ENCODE measurements around the gene PARP12.

The PARP12 gene

DNA sequence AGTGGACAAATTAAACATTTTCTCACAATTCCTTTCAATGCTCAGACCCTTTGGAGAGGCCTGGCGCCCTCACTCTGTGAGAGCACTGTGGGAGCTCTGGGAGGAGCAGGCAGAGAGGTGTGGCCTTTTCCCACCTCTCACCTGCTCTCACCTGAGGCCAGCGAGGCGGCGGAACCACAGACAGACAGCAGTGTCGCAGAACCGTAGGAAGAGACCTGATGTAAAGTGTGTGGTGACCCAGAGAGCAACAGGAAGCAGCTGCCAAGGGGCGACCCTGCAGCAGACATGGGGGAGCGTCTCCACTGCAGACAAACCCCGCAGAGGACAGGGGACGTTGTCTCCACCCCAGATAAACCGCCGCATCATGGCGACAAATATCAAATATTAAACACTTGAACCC lies 15.6 kb upstream of the PARP12 start:
- no peak overlapping the region for H3K9ac ChIP-seq (ENCODE audit: low read length)
- no peaks in the 10 kb centered on the region for H3K4me1 ChIP-seq (ENCODE audit: control insufficient read depth, insufficient read depth, low read length)
- no peaks in the 10 kb centered on the region for H3K9me3 ChIP-seq (ENCODE audit: control insufficient read depth, low read length)
- no peaks in the 10 kb centered on the region for H3K36me3 ChIP-seq (ENCODE audit: control insufficient read depth, insufficient read depth, low read length, severe bottlenecking)
- no peak for DNase-seq (ENCODE audit: low read depth)
- peaks cover 5% of the 10 kb centered on the region for H3K27me3 ChIP-seq (replicated peaks; ENCODE audit: control insufficient read depth, insufficient read depth, low read length)
- no peak overlapping the region for H3K4me3 ChIP-seq (ENCODE audit: low read length)

GRCh38 chr7:140074780-140075179 lies 12.0 kb upstream of the PARP12 start:
- no peaks in the 10 kb centered on the region for H3K4me1 ChIP-seq (ENCODE audit: control insufficient read depth, insufficient read depth, low read length)

DNA sequence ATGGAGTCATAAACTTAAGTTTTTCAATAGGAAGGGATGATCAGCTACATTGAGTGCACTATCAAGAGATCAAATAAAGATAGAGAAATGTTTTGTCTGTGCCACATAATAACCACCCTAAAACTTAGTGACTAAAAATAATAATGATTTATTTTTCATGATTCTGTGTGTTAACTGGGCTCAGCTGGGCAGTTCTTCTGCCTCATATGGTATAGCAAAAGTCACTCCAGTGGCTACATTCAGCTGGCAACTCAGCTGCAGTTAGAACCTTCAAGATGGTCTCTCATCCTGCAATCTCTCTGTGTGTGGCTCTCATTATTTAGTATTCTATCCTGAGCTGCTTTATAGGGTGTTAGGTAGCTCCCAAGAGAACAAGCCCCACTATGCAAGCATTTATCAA lies 7.8 kb upstream of the PARP12 start:
- no peaks in the 10 kb centered on the region for H3K4me1 ChIP-seq (ENCODE audit: control insufficient read depth, insufficient read depth, low read length)
- DNase-seq (ENCODE audit: low read depth): no peak

More at GRCh38 chr7:140074780-140075179, 12.0 kb upstream of the PARP12 start:
- no peaks in the 10 kb centered on the region for H3K36me3 ChIP-seq (ENCODE audit: control insufficient read depth, insufficient read depth, low read length, severe bottlenecking)
- no peak overlapping the region for H3K4me3 ChIP-seq (ENCODE audit: low read length)
- DNase-seq (ENCODE audit: low read depth): peak; percentile 39
- no peak overlapping the region for H3K9ac ChIP-seq (ENCODE audit: low read length)
- H3K9me3 ChIP-seq (ENCODE audit: control insufficient read depth, low read length): peaks cover 6% of the 10 kb centered on the region
- peaks cover 4% of the 10 kb centered on the region for H3K27me3 ChIP-seq (replicated peaks; ENCODE audit: control insufficient read depth, insufficient read depth, low read length)

GRCh38 chr7:140069298-140069949 lies 6.7 kb upstream of the PARP12 start:
- DNase-seq (ENCODE audit: low read depth): no peak
- H3K4me3 ChIP-seq (ENCODE audit: low read length): no peak overlapping the region
- H3K9ac ChIP-seq (ENCODE audit: low read length): no peak overlapping the region
- H3K36me3 ChIP-seq (ENCODE audit: control insufficient read depth, insufficient read depth, low read length, severe bottlenecking): no peaks in the 10 kb centered on the region
- no peaks in the 10 kb centered on the region for H3K4me1 ChIP-seq (ENCODE audit: control insufficient read depth, insufficient read depth, low read length)
- peaks cover 34% of the 10 kb centered on the region for H3K9me3 ChIP-seq (ENCODE audit: control insufficient read depth, low read length)
- peaks cover 4% of the 10 kb centered on the region for H3K27me3 ChIP-seq (replicated peaks; ENCODE audit: control insufficient read depth, insufficient read depth, low read length)

More for the DNA sequence above, 7.8 kb upstream of the PARP12 start:
- Histone ChIP-seq H3K27me3 (replicated peaks; ENCODE audit: control insufficient read depth, insufficient read depth, low read length) (peaks cover 4% of the 10 kb centered on the region), H3K9me3 (ENCODE audit: control insufficient read depth, low read length) (peaks cover 34% of the 10 kb centered on the region), H3K4me3 (ENCODE audit: low read length) (no peak overlapping the region), H3K9ac (ENCODE audit: low read length) (no peak overlapping the region), H3K36me3 (ENCODE audit: control insufficient read depth, insufficient read depth, low read length, severe bottlenecking) (no peaks in the 10 kb centered on the region)

DNA sequence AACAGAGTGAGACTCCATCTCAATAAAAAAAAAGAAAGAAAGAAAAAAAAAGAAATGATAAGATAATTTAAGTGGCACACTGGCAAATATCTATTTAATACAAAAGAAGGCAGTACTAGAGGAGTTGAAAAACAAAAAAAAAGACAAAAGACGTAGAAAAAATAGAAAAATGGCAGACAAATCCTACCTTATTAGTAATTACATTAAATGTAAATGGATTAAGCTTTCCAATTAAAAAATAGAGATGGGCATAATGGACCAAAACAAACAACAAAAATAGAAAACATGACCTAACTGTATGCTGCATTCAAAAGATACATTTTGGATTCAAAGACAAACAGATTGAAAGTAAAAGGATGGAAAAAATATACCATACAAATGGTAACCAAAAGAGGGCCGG lies 5.3 kb upstream of the PARP12 start:
- no peak overlapping the region for H3K9ac ChIP-seq (ENCODE audit: low read length)
- H3K4me1 ChIP-seq (ENCODE audit: control insufficient read depth, insufficient read depth, low read length): no peaks in the 10 kb centered on the region
- no peak overlapping the region for H3K4me3 ChIP-seq (ENCODE audit: low read length)
- H3K36me3 ChIP-seq (ENCODE audit: control insufficient read depth, insufficient read depth, low read length, severe bottlenecking): no peaks in the 10 kb centered on the region
- H3K9me3 ChIP-seq (ENCODE audit: control insufficient read depth, low read length): peaks cover 34% of the 10 kb centered on the region
- no peak for DNase-seq (ENCODE audit: low read depth)
- H3K27me3 ChIP-seq (replicated peaks; ENCODE audit: control insufficient read depth, insufficient read depth, low read length): no peaks in the 10 kb centered on the region

- Histone ChIP-seq H3K9me3 (ENCODE audit: control insufficient read depth, low read length) (peaks cover 34% of the 10 kb centered on the region), H3K4me1 (ENCODE audit: control insufficient read depth, insufficient read depth, low read length) (no peaks in the 10 kb centered on the region), H3K9ac (ENCODE audit: low read length) (no peak overlapping the region), H3K36me3 (ENCODE audit: control insufficient read depth, insufficient read depth, low read length, severe bottlenecking) (no peaks in the 10 kb centered on the region), H3K27me3 (replicated peaks; ENCODE audit: control insufficient read depth, insufficient read depth, low read length) (no peaks in the 10 kb centered on the region), H3K4me3 (ENCODE audit: low read length) (peak overlapping the region; percentile 38)
- no peak for DNase-seq (ENCODE audit: low read depth)
Measured at GRCh38 chr7:140067052-140067451, 4.3 kb upstream of the PARP12 start.

- Histone ChIP-seq H3K4me3 (ENCODE audit: low read length) (peak overlapping the region; percentile 85), H3K27me3 (replicated peaks; ENCODE audit: control insufficient read depth, insufficient read depth, low read length) (no peaks in the 10 kb centered on the region), H3K9ac (ENCODE audit: low read length) (peak overlapping the region; percentile 87), H3K4me1 (ENCODE audit: control insufficient read depth, insufficient read depth, low read length) (peaks cover 24% of the 10 kb centered on the region), H3K36me3 (ENCODE audit: control insufficient read depth, insufficient read depth, low read length, severe bottlenecking) (peaks cover under 1% of the 10 kb centered on the region), H3K9me3 (ENCODE audit: control insufficient read depth, low read length) (peaks cover 12% of the 10 kb centered on the region)
- DNase-seq (ENCODE audit: low read depth): peak; percentile 32
Measured at GRCh38 chr7:140062118-140062527, 628 bp downstream of the PARP12 start.

DNA sequence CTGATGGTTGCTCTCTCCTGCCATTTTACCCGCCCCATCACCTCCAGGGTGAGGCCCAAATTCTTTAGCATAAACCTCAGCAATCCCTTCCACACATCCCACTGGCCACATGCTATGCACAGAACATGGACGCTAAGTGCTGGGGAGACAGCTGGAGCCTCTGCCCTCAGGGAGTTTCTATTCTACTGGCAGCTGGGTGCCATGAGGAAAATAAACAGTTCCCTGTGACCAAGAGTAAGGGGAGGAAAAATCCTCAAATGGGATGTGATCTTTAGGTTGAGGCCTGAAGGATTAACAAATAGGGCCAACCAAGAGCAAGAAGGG lies 1.2 kb downstream of the PARP12 start:
- Histone ChIP-seq H3K4me1 (ENCODE audit: control insufficient read depth, insufficient read depth, low read length) (peaks cover 24% of the 10 kb centered on the region), H3K9me3 (ENCODE audit: control insufficient read depth, low read length) (peaks cover 7% of the 10 kb centered on the region), H3K36me3 (ENCODE audit: control insufficient read depth, insufficient read depth, low read length, severe bottlenecking) (peaks cover 5% of the 10 kb centered on the region), H3K27me3 (replicated peaks; ENCODE audit: control insufficient read depth, insufficient read depth, low read length) (no peaks in the 10 kb centered on the region), H3K4me3 (ENCODE audit: low read length) (peak overlapping the region; percentile 85), H3K9ac (ENCODE audit: low read length) (peak overlapping the region; percentile 87)
- DNase-seq (ENCODE audit: low read depth): peak; percentile 15

GRCh38 chr7:140060788-140061606 lies 1.8 kb downstream of the PARP12 start:
- no peak overlapping the region for H3K9ac ChIP-seq (ENCODE audit: low read length)
- peak; percentile 14 for DNase-seq (ENCODE audit: low read depth)
- peaks cover 24% of the 10 kb centered on the region for H3K4me1 ChIP-seq (ENCODE audit: control insufficient read depth, insufficient read depth, low read length)
- peak overlapping the region; percentile 85 for H3K4me3 ChIP-seq (ENCODE audit: low read length)
- H3K36me3 ChIP-seq (ENCODE audit: control insufficient read depth, insufficient read depth, low read length, severe bottlenecking): peaks cover 5% of the 10 kb centered on the region
- no peaks in the 10 kb centered on the region for H3K27me3 ChIP-seq (replicated peaks; ENCODE audit: control insufficient read depth, insufficient read depth, low read length)
- peaks cover under 1% of the 10 kb centered on the region for H3K9me3 ChIP-seq (ENCODE audit: control insufficient read depth, low read length)

GRCh38 chr7:140060243-140060630 lies 2.5 kb downstream of the PARP12 start:
- Histone ChIP-seq H3K27me3 (replicated peaks; ENCODE audit: control insufficient read depth, insufficient read depth, low read length) (no peaks in the 10 kb centered on the region), H3K9ac (ENCODE audit: low read length) (no peak overlapping the region), H3K4me3 (ENCODE audit: low read length) (no peak overlapping the region), H3K9me3 (ENCODE audit: control insufficient read depth, low read length) (no peaks in the 10 kb centered on the region), H3K4me1 (ENCODE audit: control insufficient read depth, insufficient read depth, low read length) (peaks cover 24% of the 10 kb centered on the region), H3K36me3 (ENCODE audit: control insufficient read depth, insufficient read depth, low read length, severe bottlenecking) (peaks cover 5% of the 10 kb centered on the region)
- DNase-seq (ENCODE audit: low read depth): no peak

DNA sequence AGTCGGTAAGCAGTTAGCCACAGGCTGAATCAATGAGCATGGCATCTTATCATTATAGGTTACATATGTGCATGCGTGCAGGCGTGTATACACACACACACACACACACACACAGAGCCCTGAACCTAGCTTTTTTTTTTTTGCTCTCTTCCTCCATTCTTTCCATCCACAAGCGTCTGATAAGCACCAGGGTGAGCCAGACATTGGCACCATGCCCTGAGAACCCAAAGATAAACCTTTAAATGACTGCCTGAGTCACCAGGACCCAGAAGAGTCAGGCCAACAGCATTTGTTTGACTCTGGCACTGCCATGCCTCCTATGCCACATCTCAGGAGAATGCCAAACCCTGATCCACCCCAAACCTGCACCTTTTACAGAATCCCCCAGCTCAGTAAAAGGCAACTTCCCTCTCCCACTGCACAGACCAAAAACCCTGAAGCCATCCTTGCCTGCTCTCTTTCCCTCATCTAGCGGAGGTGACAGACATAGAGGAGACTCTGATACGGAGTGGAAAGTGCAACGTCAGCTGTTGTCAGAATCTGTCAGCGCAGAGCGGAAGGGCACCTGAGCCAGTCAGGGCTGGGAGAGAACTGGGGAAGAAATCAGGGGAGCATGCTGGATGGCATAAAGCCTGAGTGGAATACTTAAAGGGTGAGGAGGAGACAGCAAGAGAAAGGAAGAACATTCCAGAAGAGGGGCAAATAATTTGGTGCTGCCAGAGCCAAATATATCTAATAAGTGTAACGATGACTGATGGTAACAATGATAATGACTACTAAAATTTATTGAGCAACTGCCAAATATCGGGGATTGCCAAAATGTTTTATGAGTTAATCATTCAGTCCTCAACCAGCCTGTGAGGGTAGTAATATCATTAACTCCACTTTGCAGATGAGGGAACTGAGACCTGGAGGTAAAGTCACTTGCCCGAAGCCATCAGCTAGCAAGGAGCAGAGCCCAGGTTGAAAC lies 3.2 kb downstream of the PARP12 start:
- H3K4me3 ChIP-seq (ENCODE audit: low read length): no peak overlapping the region
- H3K27me3 ChIP-seq (replicated peaks; ENCODE audit: control insufficient read depth, insufficient read depth, low read length): no peaks in the 10 kb centered on the region
- DNase-seq (ENCODE audit: low read depth): peak; percentile 79
- peaks cover 24% of the 10 kb centered on the region for H3K4me1 ChIP-seq (ENCODE audit: control insufficient read depth, insufficient read depth, low read length)
- H3K36me3 ChIP-seq (ENCODE audit: control insufficient read depth, insufficient read depth, low read length, severe bottlenecking): peaks cover 5% of the 10 kb centered on the region
- H3K9ac ChIP-seq (ENCODE audit: low read length): no peak overlapping the region
- H3K9me3 ChIP-seq (ENCODE audit: control insufficient read depth, low read length): no peaks in the 10 kb centered on the region
